ENCODE results near the gene COA1.
"Not testable (repeated sequence)": the region's sequence is repeated elsewhere in the genome, so short reads cannot be mapped to it uniquely, and the experiment has no call there.

COA1 gene

GRCh38 chr7:43721193-43721806 lies 8.0 kb downstream of the COA1 start:
- peaks cover 5% of the 10 kb centered on the region for H3K36me3 ChIP-seq (ENCODE audit: insufficient read depth, low read length)
- no peaks in the 10 kb centered on the region for H3K27me3 ChIP-seq (ENCODE audit: insufficient read depth, low read length)
- WGBS = 75% methylated on average over 1 of the region's 2 CpGs
- no peak overlapping the region for H3K4me3 ChIP-seq (ENCODE audit: low read length)
- no peak overlapping the region for H3K27ac ChIP-seq (ENCODE audit: low read depth, low read length)
- H3K4me1 ChIP-seq (ENCODE audit: insufficient read depth, low read length) = no peaks in the 10 kb centered on the region
- no peak overlapping the region for H3K9ac ChIP-seq (ENCODE audit: low read depth, low read length)
- H3K9me3 ChIP-seq (ENCODE audit: insufficient read depth, low read depth, low read length) = peaks cover 6% of the 10 kb centered on the region; the same call in 1 of the 2 replicates

- H3K36me3 ChIP-seq (ENCODE audit: insufficient read depth, low read length) = peaks cover 8% of the 10 kb centered on the region
- H3K9ac ChIP-seq (ENCODE audit: low read depth, low read length) = no peak overlapping the region
- H3K27me3 ChIP-seq (ENCODE audit: insufficient read depth, low read length) = no peaks in the 10 kb centered on the region
- WGBS = 94% methylated on average over 2 of the region's 2 CpGs
- H3K9me3 ChIP-seq (ENCODE audit: insufficient read depth, low read depth, low read length) = peaks cover 6% of the 10 kb centered on the region; the same call in 1 of the 2 replicates
- no peak overlapping the region for H3K27ac ChIP-seq (ENCODE audit: low read depth, low read length)
- H3K4me1 ChIP-seq (ENCODE audit: insufficient read depth, low read length) = peaks cover 2% of the 10 kb centered on the region; the same call in 1 of the 2 replicates
- H3K4me3 ChIP-seq (ENCODE audit: low read length) = no peak overlapping the region
Measured at GRCh38 chr7:43716598-43716997, 12.7 kb downstream of the COA1 start.

- H3K36me3 ChIP-seq (ENCODE audit: insufficient read depth, low read length); H3K27me3 ChIP-seq (ENCODE audit: insufficient read depth, low read length); H3K4me1 ChIP-seq (ENCODE audit: insufficient read depth, low read length); H3K9me3 ChIP-seq (ENCODE audit: insufficient read depth, low read depth, low read length); H3K4me3 ChIP-seq (ENCODE audit: low read length); H3K9ac ChIP-seq (ENCODE audit: low read depth, low read length); H3K27ac ChIP-seq (ENCODE audit: low read depth, low read length): not testable (repeated sequence)
- 93% methylated on average over 2 of the region's 2 CpGs for WGBS
Measured at GRCh38 chr7:43715966-43716365, 13.4 kb downstream of the COA1 start.

- Histone ChIP-seq H3K9ac (ENCODE audit: low read depth, low read length) (no peak overlapping the region), H3K9me3 (ENCODE audit: insufficient read depth, low read depth, low read length) (peaks cover 2% of the 10 kb centered on the region; the same call in 1 of the 2 replicates), H3K4me3 (ENCODE audit: low read length) (no peak overlapping the region), H3K27me3 (ENCODE audit: insufficient read depth, low read length) (no peaks in the 10 kb centered on the region), H3K27ac (ENCODE audit: low read depth, low read length) (no peak overlapping the region), H3K4me1 (ENCODE audit: insufficient read depth, low read length) (peaks cover 13% of the 10 kb centered on the region), H3K36me3 (ENCODE audit: insufficient read depth, low read length) (peaks cover 3% of the 10 kb centered on the region; the same call in 1 of the 2 replicates)
- 100% methylated on average over 1 of the region's 1 CpG for WGBS
Measured at GRCh38 chr7:43711503-43711902, 17.8 kb downstream of the COA1 start.

- not testable (repeated sequence) for H3K9me3 ChIP-seq (ENCODE audit: insufficient read depth, low read depth, low read length); H3K27ac ChIP-seq (ENCODE audit: low read depth, low read length); H3K9ac ChIP-seq (ENCODE audit: low read depth, low read length); H3K4me3 ChIP-seq (ENCODE audit: low read length); H3K36me3 ChIP-seq (ENCODE audit: insufficient read depth, low read length); H3K27me3 ChIP-seq (ENCODE audit: insufficient read depth, low read length)
- H3K4me1 ChIP-seq (ENCODE audit: insufficient read depth, low read length) = peaks cover 13% of the 10 kb centered on the region
- 98% methylated on average over 9 of the region's 9 CpGs for WGBS
Measured at GRCh38 chr7:43708055-43708454, 21.3 kb downstream of the COA1 start.

GRCh38 chr7:43703573-43703972 lies 25.8 kb downstream of the COA1 start:
- no CpG with 5 or more reads among the region's 1 CpG for WGBS
- Histone ChIP-seq H3K4me1 (ENCODE audit: insufficient read depth, low read length) (peaks cover 17% of the 10 kb centered on the region), H3K36me3 (ENCODE audit: insufficient read depth, low read length) (peaks cover 8% of the 10 kb centered on the region; the same call in 1 of the 2 replicates), H3K27ac (ENCODE audit: low read depth, low read length) (no peak overlapping the region), H3K9me3 (ENCODE audit: insufficient read depth, low read depth, low read length) (no peaks in the 10 kb centered on the region), H3K27me3 (ENCODE audit: insufficient read depth, low read length) (no peaks in the 10 kb centered on the region), H3K9ac (ENCODE audit: low read depth, low read length) (no peak overlapping the region), H3K4me3 (ENCODE audit: low read length) (no peak overlapping the region)

- H3K9ac ChIP-seq (ENCODE audit: low read depth, low read length) = no peak overlapping the region
- H3K4me1 ChIP-seq (ENCODE audit: insufficient read depth, low read length) = peaks cover 23% of the 10 kb centered on the region
- no peaks in the 10 kb centered on the region for H3K9me3 ChIP-seq (ENCODE audit: insufficient read depth, low read depth, low read length)
- 87% methylated on average over 1 of the region's 1 CpG for WGBS
- H3K27me3 ChIP-seq (ENCODE audit: insufficient read depth, low read length) = no peaks in the 10 kb centered on the region
- H3K27ac ChIP-seq (ENCODE audit: low read depth, low read length) = no peak overlapping the region
- no peak overlapping the region for H3K4me3 ChIP-seq (ENCODE audit: low read length)
- H3K36me3 ChIP-seq (ENCODE audit: insufficient read depth, low read length) = peaks cover 8% of the 10 kb centered on the region; the same call in 1 of the 2 replicates
Measured at GRCh38 chr7:43702974-43703373, 26.3 kb downstream of the COA1 start.

GRCh38 chr7:43701929-43702328 lies 27.4 kb downstream of the COA1 start:
- H3K4me3 ChIP-seq (ENCODE audit: low read length) = no peak overlapping the region
- no peak overlapping the region for H3K9ac ChIP-seq (ENCODE audit: low read depth, low read length)
- no peaks in the 10 kb centered on the region for H3K9me3 ChIP-seq (ENCODE audit: insufficient read depth, low read depth, low read length)
- WGBS = 98% methylated on average over 2 of the region's 3 CpGs
- H3K27me3 ChIP-seq (ENCODE audit: insufficient read depth, low read length) = no peaks in the 10 kb centered on the region
- peaks cover 8% of the 10 kb centered on the region; the same call in 1 of the 2 replicates for H3K36me3 ChIP-seq (ENCODE audit: insufficient read depth, low read length)
- peaks cover 28% of the 10 kb centered on the region for H3K4me1 ChIP-seq (ENCODE audit: insufficient read depth, low read length)
- H3K27ac ChIP-seq (ENCODE audit: low read depth, low read length) = peak overlapping the region; percentile 61; the same call in 1 of the 2 replicates

GRCh38 chr7:43701500-43701854 lies 27.8 kb downstream of the COA1 start:
- peaks cover 8% of the 10 kb centered on the region; the same call in 1 of the 2 replicates for H3K36me3 ChIP-seq (ENCODE audit: insufficient read depth, low read length)
- H3K9ac ChIP-seq (ENCODE audit: low read depth, low read length) = no peak overlapping the region
- no peaks in the 10 kb centered on the region for H3K9me3 ChIP-seq (ENCODE audit: insufficient read depth, low read depth, low read length)
- H3K27me3 ChIP-seq (ENCODE audit: insufficient read depth, low read length) = no peaks in the 10 kb centered on the region
- H3K27ac ChIP-seq (ENCODE audit: low read depth, low read length) = peak overlapping the region; percentile 61; the same call in 1 of the 2 replicates
- H3K4me3 ChIP-seq (ENCODE audit: low read length) = no peak overlapping the region
- peaks cover 28% of the 10 kb centered on the region for H3K4me1 ChIP-seq (ENCODE audit: insufficient read depth, low read length)

GRCh38 chr7:43700646-43701499 lies 28.4 kb downstream of the COA1 start:
- Histone ChIP-seq H3K9ac (ENCODE audit: low read depth, low read length) (no peak overlapping the region), H3K9me3 (ENCODE audit: insufficient read depth, low read depth, low read length) (no peaks in the 10 kb centered on the region), H3K36me3 (ENCODE audit: insufficient read depth, low read length) (peaks cover 8% of the 10 kb centered on the region; the same call in 1 of the 2 replicates), H3K4me1 (ENCODE audit: insufficient read depth, low read length) (peaks cover 28% of the 10 kb centered on the region), H3K27me3 (ENCODE audit: insufficient read depth, low read length) (no peaks in the 10 kb centered on the region), H3K27ac (ENCODE audit: low read depth, low read length) (peak overlapping the region; percentile 61; the same call in 1 of the 2 replicates), H3K4me3 (ENCODE audit: low read length) (no peak overlapping the region)
- 64% methylated on average over 2 of the region's 2 CpGs for WGBS

GRCh38 chr7:43700059-43700501 lies 29.2 kb downstream of the COA1 start:
- H3K27me3 ChIP-seq (ENCODE audit: insufficient read depth, low read length) = no peaks in the 10 kb centered on the region
- H3K27ac ChIP-seq (ENCODE audit: low read depth, low read length) = no peak overlapping the region
- 97% methylated on average over 5 of the region's 6 CpGs for WGBS
- H3K9ac ChIP-seq (ENCODE audit: low read depth, low read length) = no peak overlapping the region
- peaks cover 33% of the 10 kb centered on the region for H3K4me1 ChIP-seq (ENCODE audit: insufficient read depth, low read length)
- no peak overlapping the region for H3K4me3 ChIP-seq (ENCODE audit: low read length)
- H3K9me3 ChIP-seq (ENCODE audit: insufficient read depth, low read depth, low read length) = no peaks in the 10 kb centered on the region
- H3K36me3 ChIP-seq (ENCODE audit: insufficient read depth, low read length) = 0 out of 2 replicates have a peak, but pooled peaks cover under 1% of the 10 kb centered on the region
